Liver (tissue), 9 donors: ENCODE results near the gene STYXL2. TPM values are rescaled to one million over a fixed set of nuclear protein-coding genes. Genes with fewer than 3 reads are reported as not detected.

ENCODE experiments used
- DNase-seq: peaks from one replicate; pipeline ENCODE4 v3.0.0-alpha.2; 2017; ENCODE audit warnings: low spot score
- H3K27ac ChIP-seq, 2 donors: one replicate each; pipeline ENCODE4 v1.7.0; 2013; ENCODE audit warnings: inconsistent platforms in 2 of 2, low read length in 2 of 2, control low read depth in 1 of 2, low read depth in 1 of 2, mild to moderate bottlenecking in 1 of 2
- H3K27me3 ChIP-seq, 4 donors: one replicate each; pipeline versions ENCODE4 v1.6.1 to v1.7.0; 2013; ENCODE audit warnings: low read length in 3 of 4, inconsistent platforms in 1 of 4, mild to moderate bottlenecking in 1 of 4, moderate library complexity in 1 of 4; ENCODE audit not compliant: control insufficient read depth in 4 of 4, insufficient read depth in 4 of 4
- H3K36me3 ChIP-seq, 4 donors: one replicate each; pipeline versions ENCODE4 v1.6.1 to v1.7.0; 2013; ENCODE audit warnings: low read length in 3 of 4, mild to moderate bottlenecking in 3 of 4, low read depth in 1 of 4, moderate library complexity in 1 of 4; ENCODE audit not compliant: control insufficient read depth in 4 of 4, insufficient read depth in 3 of 4
- H3K4me1 ChIP-seq, 4 donors: one replicate each; pipeline versions ENCODE4 v1.6.1 to v1.7.0; 2013; ENCODE audit warnings: low read length in 3 of 4, mild to moderate bottlenecking in 3 of 4, moderate library complexity in 1 of 4; ENCODE audit not compliant: control insufficient read depth in 4 of 4, insufficient read depth in 4 of 4
- H3K4me3 ChIP-seq, 3 donors: one replicate each; pipeline versions ENCODE4 v1.6.1 to v1.7.0; 2013; ENCODE audit warnings: low read length in 3 of 3, control low read depth in 1 of 3, low read depth in 1 of 3, mild to moderate bottlenecking in 1 of 3
- H3K9ac ChIP-seq, 2 donors: one replicate each; pipeline ENCODE4 v1.7.0; 2013; ENCODE audit warnings: low read length in 2 of 2, mild to moderate bottlenecking in 2 of 2, moderate library complexity in 2 of 2, control low read depth in 1 of 2, low read depth in 1 of 2
- H3K9me3 ChIP-seq, 4 donors: one replicate each; pipeline versions ENCODE4 v1.6.1 to v1.7.0; 2013; ENCODE audit warnings: low read length in 3 of 4; ENCODE audit not compliant: control insufficient read depth in 4 of 4
- FOXA1 ChIP-seq: IDR thresholded peaks from 2 replicates; pipeline ENCODE4 v1.6.1; 2016; ENCODE audit warnings: antibody characterized with exemption
- FOXA2 ChIP-seq: IDR thresholded peaks from 2 replicates; pipeline ENCODE4 v1.6.1; 2016; ENCODE audit warnings: antibody characterized with exemption
- GABPA ChIP-seq, 2 donors: IDR thresholded peaks in 1 of 2; conservative IDR thresholded peaks in 1 of 2; 2 replicates each; pipeline ENCODE4 v1.6.1; 2016; ENCODE audit warnings: antibody characterized with exemption in 2 of 2, mild to moderate bottlenecking in 1 of 2, moderate library complexity in 1 of 2
- HNF4G ChIP-seq: IDR thresholded peaks from 2 replicates; pipeline ENCODE4 v1.6.1; 2016; ENCODE audit warnings: antibody characterized with exemption
- JUND ChIP-seq, 2 donors: IDR thresholded peaks; 2 replicates each; pipeline ENCODE4 v1.6.1; 2016; ENCODE audit warnings: antibody characterized with exemption in 2 of 2
- NR2F2 ChIP-seq: IDR thresholded peaks from 2 replicates; pipeline ENCODE4 v1.6.1; 2016; ENCODE audit warnings: antibody characterized with exemption
- WGBS: extraction: QIAGEN DNeasy Blood & Tissue Kit; methylation state at CpG from one replicate; pipeline ENCODE4 v1.1.7; 2013; 5-methylcytosine and 5-hydroxymethylcytosine counted together
- polyA plus RNA-seq, 2 donors: library from polyadenylated mRNA; stranded (reverse) in 1 of 2; unstranded in 1 of 2; fragments of 200-250 nt in 1 of 2; fragments of >200 nt in 1 of 2; fragmentation: Nextera tagmentation in 1 of 2; extraction: Ambion mirVana in 1 of 2; gene quantifications; one replicate each; pipeline versions ENCODE4 v1.2.1 to v1.2.3, GENCODE V29; 2013 to 2015
- total RNA-seq, 2 donors: library from RNA; depleted of rRNA; stranded (reverse); fragments of >200 nt; gene quantifications; one replicate each; pipeline ENCODE4 v1.2.3, GENCODE V29; 2014
- TF ChIP-seq, protein P1 (sequence below): IDR thresholded peaks from 2 replicates; pipeline ENCODE4 v1.6.1; 2016; ENCODE audit warnings: antibody characterized with exemption
- TF ChIP-seq, protein P2 (sequence below): IDR thresholded peaks from 2 replicates; pipeline ENCODE4 v1.6.1; 2016; ENCODE audit warnings: antibody characterized with exemption, mild to moderate bottlenecking
- TF ChIP-seq, protein P3 (sequence below): IDR thresholded peaks from 2 replicates; pipeline ENCODE4 v1.6.1; 2016; ENCODE audit warnings: antibody characterized with exemption
- TF ChIP-seq, protein P4 (sequence below): IDR thresholded peaks from 2 replicates; pipeline ENCODE4 v1.6.1; 2016; ENCODE audit warnings: antibody characterized with exemption
- donor health status: healthy.
- donor health status: healthy.
- donor health status: healthy.
- donor health status: healthy.
- donor health status: healthy.

STYXL2 gene
- total and polyA plus RNA-seq, 4 donors, result 0.28 TPM; not detected in 3

DNA sequence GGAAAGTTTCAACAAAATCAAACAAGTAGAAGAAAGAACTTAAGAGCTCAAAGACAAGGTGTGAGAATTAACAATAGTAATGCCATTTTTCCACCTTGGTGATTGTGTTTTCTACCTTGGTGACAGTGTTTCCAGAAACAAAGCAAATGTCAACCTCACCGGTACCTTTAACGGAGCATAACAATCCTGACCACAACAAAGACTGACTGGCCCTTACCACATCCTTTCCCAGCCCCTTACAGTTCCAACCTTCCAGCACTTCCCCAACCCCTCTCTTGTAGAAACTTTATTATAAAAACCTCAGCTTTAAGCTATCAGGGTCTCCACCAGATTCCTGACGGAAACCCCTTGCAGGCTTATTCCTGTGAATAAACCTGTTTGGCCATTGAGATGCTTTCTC, 16.7 kb downstream of the STYXL2 start:
- TF ChIP-seq HNF4G, result no peak
- TF ChIP-seq, protein P1, sequence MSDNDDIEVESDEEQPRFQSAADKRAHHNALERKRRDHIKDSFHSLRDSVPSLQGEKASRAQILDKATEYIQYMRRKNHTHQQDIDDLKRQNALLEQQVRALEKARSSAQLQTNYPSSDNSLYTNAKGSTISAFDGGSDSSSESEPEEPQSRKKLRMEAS, result no peak
- no peak for TF ChIP-seq FOXA1
- no peak for TF ChIP-seq NR2F2
- Histone ChIP-seq H3K27me3 (no peaks in the 10 kb centered on the region), H3K36me3 (no peaks in the 10 kb centered on the region), H3K4me3 (no peak overlapping the region), H3K27ac (no peak overlapping the region), H3K9me3 (no peaks in the 10 kb centered on the region), H3K4me1 (no peaks in the 10 kb centered on the region), H3K9ac (no peak overlapping the region)
- DNase-seq, result no peak
- 83% methylated on average over 3 of the region's 3 CpGs for WGBS

DNA sequence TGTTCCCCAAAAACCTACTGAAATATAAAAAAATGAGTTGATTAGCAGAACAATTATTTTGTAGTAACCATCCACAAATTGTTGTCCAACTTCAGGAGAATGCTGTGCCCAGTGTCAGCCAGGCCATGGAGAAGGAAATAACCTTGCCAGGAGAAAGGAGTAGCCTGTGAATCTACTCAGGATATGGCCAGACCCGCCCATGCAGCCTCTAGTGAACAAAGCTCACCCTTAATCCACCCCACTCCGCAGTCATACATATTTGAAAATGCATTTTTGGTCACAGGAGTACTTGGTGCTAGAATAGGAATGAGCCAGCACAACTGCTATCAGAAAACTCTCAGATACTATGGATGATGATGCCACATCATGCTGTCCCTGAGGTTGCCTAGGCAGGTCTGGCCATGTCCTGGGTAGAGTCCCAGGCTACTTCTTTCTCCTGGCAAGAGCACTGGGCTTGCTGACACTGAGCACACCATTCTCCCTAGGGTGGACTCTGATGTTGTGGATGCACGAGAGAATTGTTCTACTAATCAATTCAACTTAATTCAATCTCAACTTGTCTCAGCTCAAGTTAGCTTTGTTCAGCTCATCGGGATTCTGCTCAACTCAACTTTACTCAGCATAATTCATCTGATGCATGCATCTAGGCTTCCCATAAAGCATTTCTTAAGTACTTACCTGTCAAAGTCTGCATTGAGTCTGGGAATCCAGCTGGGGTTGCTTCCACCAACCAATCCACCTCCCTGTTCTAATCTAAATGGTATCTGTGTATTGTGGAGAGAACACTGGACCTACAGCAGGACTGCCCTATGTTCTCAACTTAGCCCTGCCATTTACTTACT, 18.2 kb downstream of the STYXL2 start:
- TF ChIP-seq FOXA2 (no peak), GABPA (IDR thresholded peaks at IDR 0.05 in 1 of 2, conservative IDR thresholded peaks at IDR 0.05 in 1 of 2) (no peak), JUND (IDR thresholded peaks at IDR 0.05) (no peak), NR2F2 (no peak)
- TF ChIP-seq, protein P2, sequence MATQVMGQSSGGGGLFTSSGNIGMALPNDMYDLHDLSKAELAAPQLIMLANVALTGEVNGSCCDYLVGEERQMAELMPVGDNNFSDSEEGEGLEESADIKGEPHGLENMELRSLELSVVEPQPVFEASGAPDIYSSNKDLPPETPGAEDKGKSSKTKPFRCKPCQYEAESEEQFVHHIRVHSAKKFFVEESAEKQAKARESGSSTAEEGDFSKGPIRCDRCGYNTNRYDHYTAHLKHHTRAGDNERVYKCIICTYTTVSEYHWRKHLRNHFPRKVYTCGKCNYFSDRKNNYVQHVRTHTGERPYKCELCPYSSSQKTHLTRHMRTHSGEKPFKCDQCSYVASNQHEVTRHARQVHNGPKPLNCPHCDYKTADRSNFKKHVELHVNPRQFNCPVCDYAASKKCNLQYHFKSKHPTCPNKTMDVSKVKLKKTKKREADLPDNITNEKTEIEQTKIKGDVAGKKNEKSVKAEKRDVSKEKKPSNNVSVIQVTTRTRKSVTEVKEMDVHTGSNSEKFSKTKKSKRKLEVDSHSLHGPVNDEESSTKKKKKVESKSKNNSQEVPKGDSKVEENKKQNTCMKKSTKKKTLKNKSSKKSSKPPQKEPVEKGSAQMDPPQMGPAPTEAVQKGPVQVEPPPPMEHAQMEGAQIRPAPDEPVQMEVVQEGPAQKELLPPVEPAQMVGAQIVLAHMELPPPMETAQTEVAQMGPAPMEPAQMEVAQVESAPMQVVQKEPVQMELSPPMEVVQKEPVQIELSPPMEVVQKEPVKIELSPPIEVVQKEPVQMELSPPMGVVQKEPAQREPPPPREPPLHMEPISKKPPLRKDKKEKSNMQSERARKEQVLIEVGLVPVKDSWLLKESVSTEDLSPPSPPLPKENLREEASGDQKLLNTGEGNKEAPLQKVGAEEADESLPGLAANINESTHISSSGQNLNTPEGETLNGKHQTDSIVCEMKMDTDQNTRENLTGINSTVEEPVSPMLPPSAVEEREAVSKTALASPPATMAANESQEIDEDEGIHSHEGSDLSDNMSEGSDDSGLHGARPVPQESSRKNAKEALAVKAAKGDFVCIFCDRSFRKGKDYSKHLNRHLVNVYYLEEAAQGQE, result no peak
- TF ChIP-seq, protein P3, sequence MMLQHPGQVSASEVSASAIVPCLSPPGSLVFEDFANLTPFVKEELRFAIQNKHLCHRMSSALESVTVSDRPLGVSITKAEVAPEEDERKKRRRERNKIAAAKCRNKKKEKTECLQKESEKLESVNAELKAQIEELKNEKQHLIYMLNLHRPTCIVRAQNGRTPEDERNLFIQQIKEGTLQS, result no peak
- TF ChIP-seq, protein P1, result no peak
- H3K27me3 ChIP-seq, result no peaks in the 10 kb centered on the region
- no peak overlapping the region for H3K27ac ChIP-seq
- no peaks in the 10 kb centered on the region for H3K9me3 ChIP-seq
- WGBS, result 77% methylated on average over 4 of the region's 4 CpGs
- H3K9ac ChIP-seq, result no peak overlapping the region
- H3K4me3 ChIP-seq, result no peak overlapping the region
- DNase-seq, result no peak
- H3K36me3 ChIP-seq, result no peaks in the 10 kb centered on the region
- no peaks in the 10 kb centered on the region for H3K4me1 ChIP-seq

DNA sequence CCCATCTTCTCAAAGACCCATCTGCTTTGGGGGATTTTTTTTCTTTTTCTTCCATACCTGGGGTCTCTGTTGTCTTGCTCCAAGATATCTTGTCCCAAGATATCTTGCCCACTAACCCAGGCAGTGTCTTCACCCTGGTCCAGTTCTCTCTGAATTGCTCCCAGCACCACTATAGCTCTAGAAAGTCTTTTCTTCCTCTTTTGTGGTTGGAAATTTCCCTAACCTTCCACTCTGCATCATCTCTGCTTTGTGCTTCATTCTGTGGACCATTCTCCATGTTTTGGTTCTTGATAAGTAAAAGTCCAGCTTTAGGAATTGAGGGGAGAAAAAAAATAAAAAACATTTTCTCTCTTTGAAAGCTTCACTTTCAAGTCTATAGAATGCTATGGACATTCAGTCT, 20.9 kb downstream of the STYXL2 start:
- no peak overlapping the region for H3K4me3 ChIP-seq
- H3K27me3 ChIP-seq, result peaks cover 0 to under 1% (median 0%) of the 10 kb centered on the region in 4 donors
- no peaks in the 10 kb centered on the region for H3K4me1 ChIP-seq
- H3K36me3 ChIP-seq, result no peaks in the 10 kb centered on the region
- no peaks in the 10 kb centered on the region for H3K9me3 ChIP-seq
- DNase-seq, result no peak
- H3K9ac ChIP-seq, result no peak overlapping the region
- TF ChIP-seq, protein P2, result no peak
- TF ChIP-seq, protein P4, sequence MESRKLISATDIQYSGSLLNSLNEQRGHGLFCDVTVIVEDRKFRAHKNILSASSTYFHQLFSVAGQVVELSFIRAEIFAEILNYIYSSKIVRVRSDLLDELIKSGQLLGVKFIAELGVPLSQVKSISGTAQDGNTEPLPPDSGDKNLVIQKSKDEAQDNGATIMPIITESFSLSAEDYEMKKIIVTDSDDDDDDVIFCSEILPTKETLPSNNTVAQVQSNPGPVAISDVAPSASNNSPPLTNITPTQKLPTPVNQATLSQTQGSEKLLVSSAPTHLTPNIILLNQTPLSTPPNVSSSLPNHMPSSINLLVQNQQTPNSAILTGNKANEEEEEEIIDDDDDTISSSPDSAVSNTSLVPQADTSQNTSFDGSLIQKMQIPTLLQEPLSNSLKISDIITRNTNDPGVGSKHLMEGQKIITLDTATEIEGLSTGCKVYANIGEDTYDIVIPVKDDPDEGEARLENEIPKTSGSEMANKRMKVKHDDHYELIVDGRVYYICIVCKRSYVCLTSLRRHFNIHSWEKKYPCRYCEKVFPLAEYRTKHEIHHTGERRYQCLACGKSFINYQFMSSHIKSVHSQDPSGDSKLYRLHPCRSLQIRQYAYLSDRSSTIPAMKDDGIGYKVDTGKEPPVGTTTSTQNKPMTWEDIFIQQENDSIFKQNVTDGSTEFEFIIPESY, result no peak
- H3K27ac ChIP-seq, result no peak overlapping the region
